ENCODE measurements around the gene PDE11A.

Gene PDE11A

GRCh38 chr2:177589186-177589585, 483.4 kb downstream of the PDE11A start:
- no peak overlapping the region for H2AFZ ChIP-seq
- H3K4me3 ChIP-seq (ENCODE audit: low read depth, low read length) = no peak overlapping the region
- no peaks in the 10 kb centered on the region for H3K27me3 ChIP-seq (ENCODE audit: control insufficient read depth, insufficient read depth, low read length)
- no peak overlapping the region for H3K27ac ChIP-seq
- no peaks in the 10 kb centered on the region for H3K79me2 ChIP-seq
- H3K4me2 ChIP-seq (ENCODE audit: low read length) = no peak overlapping the region
- H3K9me3 ChIP-seq (ENCODE audit: control insufficient read depth, low read length) = no peaks in the 10 kb centered on the region
- no peaks in the 10 kb centered on the region for H3K4me1 ChIP-seq
- no peaks in the 10 kb centered on the region for H3K36me3 ChIP-seq (ENCODE audit: control insufficient read depth, insufficient read depth, low read length)
- TF ChIP-seq, protein P1, sequence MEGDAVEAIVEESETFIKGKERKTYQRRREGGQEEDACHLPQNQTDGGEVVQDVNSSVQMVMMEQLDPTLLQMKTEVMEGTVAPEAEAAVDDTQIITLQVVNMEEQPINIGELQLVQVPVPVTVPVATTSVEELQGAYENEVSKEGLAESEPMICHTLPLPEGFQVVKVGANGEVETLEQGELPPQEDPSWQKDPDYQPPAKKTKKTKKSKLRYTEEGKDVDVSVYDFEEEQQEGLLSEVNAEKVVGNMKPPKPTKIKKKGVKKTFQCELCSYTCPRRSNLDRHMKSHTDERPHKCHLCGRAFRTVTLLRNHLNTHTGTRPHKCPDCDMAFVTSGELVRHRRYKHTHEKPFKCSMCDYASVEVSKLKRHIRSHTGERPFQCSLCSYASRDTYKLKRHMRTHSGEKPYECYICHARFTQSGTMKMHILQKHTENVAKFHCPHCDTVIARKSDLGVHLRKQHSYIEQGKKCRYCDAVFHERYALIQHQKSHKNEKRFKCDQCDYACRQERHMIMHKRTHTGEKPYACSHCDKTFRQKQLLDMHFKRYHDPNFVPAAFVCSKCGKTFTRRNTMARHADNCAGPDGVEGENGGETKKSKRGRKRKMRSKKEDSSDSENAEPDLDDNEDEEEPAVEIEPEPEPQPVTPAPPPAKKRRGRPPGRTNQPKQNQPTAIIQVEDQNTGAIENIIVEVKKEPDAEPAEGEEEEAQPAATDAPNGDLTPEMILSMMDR (IDR thresholded peaks at IDR 0.05) = no peak
- no peak overlapping the region for H3K9ac ChIP-seq

GRCh38 chr2:177588671-177589070, 483.9 kb downstream of the PDE11A start:
- no peaks in the 10 kb centered on the region for H3K27me3 ChIP-seq (ENCODE audit: control insufficient read depth, insufficient read depth, low read length)
- no peak overlapping the region for H3K4me3 ChIP-seq (ENCODE audit: low read depth, low read length)

DNA sequence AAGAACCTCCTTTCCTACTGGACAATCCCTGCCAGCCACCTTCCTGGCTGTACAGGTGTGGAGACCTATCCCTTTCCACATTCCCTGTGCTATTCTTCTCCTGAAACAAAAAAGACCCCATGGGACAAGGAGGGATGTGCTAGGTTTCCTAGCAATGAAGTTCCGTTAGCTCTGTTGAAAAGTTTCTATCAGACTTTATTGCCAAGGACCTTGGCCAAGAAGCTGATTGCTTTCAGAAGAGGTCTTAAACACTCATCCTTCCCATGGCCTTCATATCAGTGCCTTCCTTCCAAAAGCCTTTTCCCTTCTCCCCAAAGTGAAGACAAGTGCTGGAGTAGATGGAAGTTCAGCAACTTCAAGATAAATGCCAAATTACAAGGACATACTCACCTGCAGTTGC, 485.2 kb downstream of the PDE11A start:
- H3K79me2 ChIP-seq = no peaks in the 10 kb centered on the region
- H2AFZ ChIP-seq = no peak overlapping the region
- no peaks in the 10 kb centered on the region for H3K4me1 ChIP-seq
- no peaks in the 10 kb centered on the region for H3K27me3 ChIP-seq (ENCODE audit: control insufficient read depth, insufficient read depth, low read length)
- H3K4me2 ChIP-seq (ENCODE audit: low read length) = no peak overlapping the region
- no peaks in the 10 kb centered on the region for H3K9me3 ChIP-seq (ENCODE audit: control insufficient read depth, low read length)
- no peak overlapping the region for H3K4me3 ChIP-seq (ENCODE audit: low read depth, low read length)
- H3K27ac ChIP-seq = no peak overlapping the region
- TF ChIP-seq, protein P1 (IDR thresholded peaks at IDR 0.05) = no peak
- H3K36me3 ChIP-seq (ENCODE audit: control insufficient read depth, insufficient read depth, low read length) = no peaks in the 10 kb centered on the region
- no peak overlapping the region for H3K9ac ChIP-seq

More at GRCh38 chr2:177588671-177589070, 483.9 kb downstream of the PDE11A start:
- H3K79me2 ChIP-seq = no peaks in the 10 kb centered on the region
- H3K36me3 ChIP-seq (ENCODE audit: control insufficient read depth, insufficient read depth, low read length) = no peaks in the 10 kb centered on the region
- H3K4me2 ChIP-seq (ENCODE audit: low read length) = no peak overlapping the region
- H3K4me1 ChIP-seq = no peaks in the 10 kb centered on the region
- H3K9ac ChIP-seq = no peak overlapping the region
- H3K27ac ChIP-seq = no peak overlapping the region
- no peaks in the 10 kb centered on the region for H3K9me3 ChIP-seq (ENCODE audit: control insufficient read depth, low read length)
- TF ChIP-seq, protein P1 (IDR thresholded peaks at IDR 0.05) = no peak
- no peak overlapping the region for H2AFZ ChIP-seq

GRCh38 chr2:177586154-177586553, 486.4 kb downstream of the PDE11A start:
- Histone ChIP-seq H3K4me3 (ENCODE audit: low read depth, low read length) (no peak overlapping the region), H3K79me2 (no peaks in the 10 kb centered on the region), H3K9ac (no peak overlapping the region), H3K27me3 (ENCODE audit: control insufficient read depth, insufficient read depth, low read length) (no peaks in the 10 kb centered on the region), H3K4me1 (no peaks in the 10 kb centered on the region), H3K36me3 (ENCODE audit: control insufficient read depth, insufficient read depth, low read length) (no peaks in the 10 kb centered on the region), H3K4me2 (ENCODE audit: low read length) (no peak overlapping the region), H2AFZ (no peak overlapping the region), H3K9me3 (ENCODE audit: control insufficient read depth, low read length) (no peaks in the 10 kb centered on the region), H3K27ac (no peak overlapping the region)
- TF ChIP-seq, protein P1 (IDR thresholded peaks at IDR 0.05) = no peak

- Histone ChIP-seq H3K4me1 (no peaks in the 10 kb centered on the region), H3K79me2 (no peaks in the 10 kb centered on the region), H3K36me3 (ENCODE audit: control insufficient read depth, insufficient read depth, low read length) (no peaks in the 10 kb centered on the region), H3K4me3 (ENCODE audit: low read depth, low read length) (no peak overlapping the region), H3K27me3 (ENCODE audit: control insufficient read depth, insufficient read depth, low read length) (no peaks in the 10 kb centered on the region), H3K27ac (no peak overlapping the region), H3K9me3 (ENCODE audit: control insufficient read depth, low read length) (no peaks in the 10 kb centered on the region), H3K9ac (no peak overlapping the region), H3K4me2 (ENCODE audit: low read length) (no peak overlapping the region), H2AFZ (no peak overlapping the region)
- TF ChIP-seq, protein P1 (IDR thresholded peaks at IDR 0.05) = no peak
Measured at GRCh38 chr2:177585234-177585863, 487.2 kb downstream of the PDE11A start.

Measured in parathyroid adenoma (tissue), 2 donors.